ENCODE data around the gene CST11.

Gene CST11

DNA sequence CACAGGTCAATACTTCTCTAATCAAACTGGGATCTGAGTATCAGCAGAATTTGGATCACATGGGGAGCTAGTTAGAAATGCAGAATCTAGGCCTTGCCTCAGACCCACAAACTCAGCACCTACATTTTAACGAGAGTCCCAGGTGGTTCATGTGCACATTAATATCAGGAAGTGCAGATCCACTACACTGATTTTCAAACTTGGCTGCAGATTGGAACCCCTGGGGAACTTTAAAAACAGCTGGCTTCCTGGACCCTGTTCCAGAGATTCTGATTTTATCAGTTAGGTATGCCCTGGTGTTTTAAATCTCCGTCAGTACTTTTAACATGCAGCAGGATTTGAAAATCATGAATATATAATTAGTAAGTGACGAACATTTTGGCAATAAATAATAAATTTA lies 36.3 kb upstream of the CST11 start:
- POLR2A ChIA-PET = no interaction called here
- CTCF ChIA-PET = no interaction called here
- DNase-seq (ENCODE audit: extremely low spot score) = no peak
- TF ChIP-seq BHLHE40 (IDR thresholded peaks at IDR 0.05; ENCODE audit: borderline replicate concordance) (no peak), FOXA1 (IDR thresholded peaks at IDR 0.05) (no peak), NFRKB (IDR thresholded peaks at IDR 0.05) (no peak), HDGF (IDR thresholded peaks at IDR 0.05; ENCODE audit: borderline replicate concordance) (no peak), ELF4 (IDR thresholded peaks at IDR 0.05) (no peak)

DNA sequence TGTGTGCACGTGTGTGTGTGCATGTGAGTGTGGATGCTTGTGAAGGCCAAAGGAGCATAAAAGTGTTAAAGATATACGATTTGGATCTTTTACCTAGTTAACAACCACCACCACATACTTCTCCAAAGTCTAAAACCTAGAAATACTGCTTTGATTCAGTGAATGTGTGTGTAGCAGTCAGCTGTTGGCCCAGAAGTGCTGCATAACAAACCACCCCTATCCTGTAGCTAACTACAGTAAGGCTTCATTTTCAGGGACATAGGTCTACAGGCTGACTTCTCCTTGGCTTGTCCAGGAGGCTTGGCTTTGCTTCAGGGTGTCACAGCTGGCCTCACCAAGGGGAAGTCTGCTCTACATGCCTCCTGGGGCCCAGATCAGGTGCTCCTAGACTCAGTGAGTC lies 35.8 kb upstream of the CST11 start:
- no peak for TF ChIP-seq TARDBP (IDR thresholded peaks at IDR 0.05)
- no peak for TF ChIP-seq ELF4 (IDR thresholded peaks at IDR 0.05)
- no peak for TF ChIP-seq ZNF384 (IDR thresholded peaks at IDR 0.05)
- TF ChIP-seq L3MBTL2 (conservative IDR thresholded peaks at IDR 0.05) = no peak
- TF ChIP-seq SUZ12 (IDR thresholded peaks at IDR 0.05) = no peak
- no peak for TF ChIP-seq ARNT (IDR thresholded peaks at IDR 0.05)
- no peak for TF ChIP-seq FOXM1 (IDR thresholded peaks at IDR 0.05; ENCODE audit: borderline replicate concordance)
- TF ChIP-seq FOXK2 (IDR thresholded peaks at IDR 0.05) = no peak
- TF ChIP-seq SP1 (IDR thresholded peaks at IDR 0.05) = no peak
- TF ChIP-seq CTBP1 (IDR thresholded peaks at IDR 0.05; ENCODE audit: borderline replicate concordance) = no peak
- no peak for DNase-seq (ENCODE audit: extremely low spot score)
- ChIA-PET CTCF (no interaction called here), POLR2A (no interaction called here)

- POLR2A ChIA-PET = no interaction called here
- CTCF ChIA-PET = no interaction called here
- DNase-seq (ENCODE audit: extremely low spot score) = no peak
- TF ChIP-seq SUZ12 (IDR thresholded peaks at IDR 0.05) (no peak), FOXK2 (IDR thresholded peaks at IDR 0.05) (no peak), NFRKB (IDR thresholded peaks at IDR 0.05) (no peak), BHLHE40 (IDR thresholded peaks at IDR 0.05; ENCODE audit: borderline replicate concordance) (no peak), FOXM1 (IDR thresholded peaks at IDR 0.05; ENCODE audit: borderline replicate concordance) (no peak), LEF1 (IDR thresholded peaks at IDR 0.05; ENCODE audit: borderline replicate concordance) (no peak), TARDBP (IDR thresholded peaks at IDR 0.05) (no peak), PKNOX1 (IDR thresholded peaks at IDR 0.05) (no peak), FOXA1 (IDR thresholded peaks at IDR 0.05) (no peak), ZNF384 (IDR thresholded peaks at IDR 0.05) (no peak), CTBP1 (IDR thresholded peaks at IDR 0.05; ENCODE audit: borderline replicate concordance) (no peak), ARNT (IDR thresholded peaks at IDR 0.05) (no peak), L3MBTL2 (conservative IDR thresholded peaks at IDR 0.05) (no peak), ELF4 (IDR thresholded peaks at IDR 0.05) (no peak), HDGF (IDR thresholded peaks at IDR 0.05; ENCODE audit: borderline replicate concordance) (no peak), SP1 (IDR thresholded peaks at IDR 0.05) (no peak)
Measured at GRCh38 chr20:23484081-23484480, 31.4 kb upstream of the CST11 start.

DNA sequence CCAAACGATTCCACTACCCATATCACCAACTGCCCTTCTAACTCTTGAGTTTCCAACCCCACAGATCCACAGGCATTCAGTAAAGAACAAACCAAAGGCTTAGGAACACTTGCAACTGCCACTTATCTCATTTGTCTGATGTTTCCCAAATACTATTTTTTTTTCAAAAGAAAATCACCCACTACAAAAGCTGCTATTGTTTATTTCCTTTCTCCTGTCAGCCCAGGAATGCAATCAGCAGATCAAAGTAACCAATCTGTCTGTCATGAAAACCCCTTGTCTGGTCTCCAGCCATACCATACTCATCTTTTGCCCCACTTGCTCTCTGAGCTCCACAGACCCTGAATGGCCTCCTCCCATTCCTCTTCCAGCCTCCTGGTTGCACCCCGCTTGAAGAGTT lies 29.5 kb upstream of the CST11 start:
- CTCF ChIA-PET = no interaction called here
- POLR2A ChIA-PET = no interaction called here
- no peak for DNase-seq (ENCODE audit: extremely low spot score)
- no peak for TF ChIP-seq SUZ12 (IDR thresholded peaks at IDR 0.05)
- no peak for TF ChIP-seq NFRKB (IDR thresholded peaks at IDR 0.05)
- TF ChIP-seq ZNF384 (IDR thresholded peaks at IDR 0.05) = no peak
- TF ChIP-seq FOXA1 (IDR thresholded peaks at IDR 0.05) = no peak
- no peak for TF ChIP-seq PKNOX1 (IDR thresholded peaks at IDR 0.05)
- TF ChIP-seq TARDBP (IDR thresholded peaks at IDR 0.05) = no peak
- no peak for TF ChIP-seq CTBP1 (IDR thresholded peaks at IDR 0.05; ENCODE audit: borderline replicate concordance)
- no peak for TF ChIP-seq HDGF (IDR thresholded peaks at IDR 0.05; ENCODE audit: borderline replicate concordance)
- TF ChIP-seq ELF4 (IDR thresholded peaks at IDR 0.05) = no peak
- TF ChIP-seq FOXM1 (IDR thresholded peaks at IDR 0.05; ENCODE audit: borderline replicate concordance) = no peak
- no peak for TF ChIP-seq FOXK2 (IDR thresholded peaks at IDR 0.05)
- no peak for TF ChIP-seq SP1 (IDR thresholded peaks at IDR 0.05)
- no peak for TF ChIP-seq BHLHE40 (IDR thresholded peaks at IDR 0.05; ENCODE audit: borderline replicate concordance)
- TF ChIP-seq ARNT (IDR thresholded peaks at IDR 0.05) = no peak

DNA sequence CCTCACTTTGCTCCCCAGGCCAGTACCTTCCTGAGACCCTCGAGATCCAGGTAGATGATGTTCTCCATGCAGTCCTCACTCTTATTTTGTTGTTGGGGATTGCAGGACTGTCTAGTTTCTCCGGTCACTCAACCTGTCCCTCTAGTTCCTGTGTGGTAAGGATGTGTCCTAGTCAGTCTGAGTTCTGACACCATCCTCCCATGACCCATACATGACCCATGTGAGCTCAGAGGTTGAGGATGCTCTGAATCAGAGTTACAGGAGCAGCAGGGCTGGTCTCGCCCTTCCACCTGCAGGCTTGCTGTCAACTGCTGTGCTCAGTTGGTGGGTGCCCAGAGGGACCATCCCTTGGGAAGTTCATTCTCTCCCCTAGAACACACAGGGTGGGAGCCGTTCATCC lies 26.4 kb upstream of the CST11 start:
- TF ChIP-seq PKNOX1 (IDR thresholded peaks at IDR 0.05) = no peak
- TF ChIP-seq TARDBP (IDR thresholded peaks at IDR 0.05) = no peak
- TF ChIP-seq L3MBTL2 (conservative IDR thresholded peaks at IDR 0.05) = no peak
- no peak for TF ChIP-seq HDGF (IDR thresholded peaks at IDR 0.05; ENCODE audit: borderline replicate concordance)
- no peak for TF ChIP-seq BHLHE40 (IDR thresholded peaks at IDR 0.05; ENCODE audit: borderline replicate concordance)
- TF ChIP-seq ARNT (IDR thresholded peaks at IDR 0.05) = no peak
- no peak for TF ChIP-seq FOXA1 (IDR thresholded peaks at IDR 0.05)
- no peak for TF ChIP-seq CTBP1 (IDR thresholded peaks at IDR 0.05; ENCODE audit: borderline replicate concordance)
- TF ChIP-seq ZNF384 (IDR thresholded peaks at IDR 0.05) = no peak
- no peak for TF ChIP-seq NFRKB (IDR thresholded peaks at IDR 0.05)
- no peak for TF ChIP-seq SP1 (IDR thresholded peaks at IDR 0.05)
- TF ChIP-seq FOXM1 (IDR thresholded peaks at IDR 0.05; ENCODE audit: borderline replicate concordance) = no peak
- no peak for TF ChIP-seq ELF4 (IDR thresholded peaks at IDR 0.05)
- no peak for TF ChIP-seq SUZ12 (IDR thresholded peaks at IDR 0.05)
- no peak for DNase-seq (ENCODE audit: extremely low spot score)
- CTCF ChIA-PET = no interaction called here
- POLR2A ChIA-PET = no interaction called here

DNA sequence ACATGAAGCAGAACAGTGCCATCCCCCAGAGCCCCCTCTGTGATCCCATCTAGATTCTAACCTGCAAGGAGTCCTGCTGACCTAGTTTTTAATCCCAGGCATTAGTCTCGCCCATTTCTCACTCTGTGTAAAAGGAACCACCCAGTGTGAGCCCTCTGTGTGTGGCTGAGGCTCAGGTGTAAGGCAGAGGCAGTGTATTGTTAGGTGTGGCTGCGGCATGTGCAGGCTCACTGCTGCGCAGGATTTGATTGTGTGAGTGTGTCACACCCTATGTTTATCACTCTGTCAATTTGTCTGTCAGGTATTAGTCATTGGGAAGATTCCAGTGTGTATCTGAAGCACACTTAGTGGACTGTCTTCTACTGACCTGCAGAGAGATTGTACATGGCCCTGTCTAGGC lies 24.5 kb upstream of the CST11 start:
- ChIA-PET POLR2A (no interaction called here), CTCF (no interaction called here)
- TF ChIP-seq FOXK2 (IDR thresholded peaks at IDR 0.05) (no peak), ZNF384 (IDR thresholded peaks at IDR 0.05) (no peak), L3MBTL2 (conservative IDR thresholded peaks at IDR 0.05) (no peak), FOXA1 (IDR thresholded peaks at IDR 0.05) (no peak), NFRKB (IDR thresholded peaks at IDR 0.05) (no peak), LEF1 (IDR thresholded peaks at IDR 0.05; ENCODE audit: borderline replicate concordance) (no peak), PKNOX1 (IDR thresholded peaks at IDR 0.05) (no peak), BHLHE40 (IDR thresholded peaks at IDR 0.05; ENCODE audit: borderline replicate concordance) (no peak)
- DNase-seq (ENCODE audit: extremely low spot score) = no peak
